GM23338 (cell line): ENCODE measurements around the gene SSH3. TPM values are rescaled to one million over a fixed set of nuclear protein-coding genes. Genes with fewer than 3 reads are reported as not detected.

Experiments
- CREB1 ChIP-seq: fragments of 250-450 bp; sonication (Bioruptor Pico); IDR thresholded peaks from 2 replicates; pipeline ENCODE4 v1.5.0; 2020; ENCODE audit warnings: low read depth, mild to moderate bottlenecking, moderate library complexity
- ETS1 ChIP-seq: IDR thresholded peaks from 2 replicates; pipeline ENCODE4 v1.6.1; 2016; ENCODE audit warnings: antibody characterized with exemption
- JUNB ChIP-seq: IDR thresholded peaks from one replicate; pipeline ENCODE4 v1.6.1; 2016; ENCODE audit warnings: antibody characterized with exemption; ENCODE audit not compliant: unreplicated experiment
- STAT1 ChIP-seq: IDR thresholded peaks from one replicate; pipeline ENCODE4 v1.6.1; 2016; ENCODE audit warnings: antibody characterized with exemption; ENCODE audit not compliant: unreplicated experiment
- ZNF462 ChIP-seq: fragments of 250-450 bp; sonication (Bioruptor Pico); IDR thresholded peaks from 2 replicates; pipeline ENCODE4 v1.5.0; 2020; ENCODE audit warnings: mild to moderate bottlenecking, moderate library complexity
- polyA plus RNA-seq: library from polyadenylated mRNA; unstranded; fragments of >200 nt; fragmentation: Nextera tagmentation; extraction: Ambion mirVana; gene quantifications from 2 replicates; pipeline ENCODE4 v1.2.1, GENCODE V29; 2016
- total RNA-seq: library from RNA; depleted of rRNA; stranded (reverse); fragments of >200 nt; shearing (Covaris generic); gene quantifications from 2 replicates; pipeline ENCODE4 v1.2.3, GENCODE V29; 2014
- TF ChIP-seq, protein P1 (sequence below): IDR thresholded peaks from one replicate; pipeline ENCODE4 v1.6.1; 2018; ENCODE audit warnings: antibody characterized with exemption; ENCODE audit not compliant: unreplicated experiment

The SSH3 gene
- total and polyA plus RNA-seq, 2 experiments from 2014 or later = 17.8 to 40.0 TPM

GRCh38 chr11:67253872-67254624 is 49.3 kb upstream of the SSH3 start (continued):
- TF ChIP-seq ZNF462 (CRISPR knock-in tag) = no peak
- no peak for TF ChIP-seq CREB1
- TF ChIP-seq JUNB = no peak
- TF ChIP-seq ETS1 = no peak
- TF ChIP-seq, protein P1, sequence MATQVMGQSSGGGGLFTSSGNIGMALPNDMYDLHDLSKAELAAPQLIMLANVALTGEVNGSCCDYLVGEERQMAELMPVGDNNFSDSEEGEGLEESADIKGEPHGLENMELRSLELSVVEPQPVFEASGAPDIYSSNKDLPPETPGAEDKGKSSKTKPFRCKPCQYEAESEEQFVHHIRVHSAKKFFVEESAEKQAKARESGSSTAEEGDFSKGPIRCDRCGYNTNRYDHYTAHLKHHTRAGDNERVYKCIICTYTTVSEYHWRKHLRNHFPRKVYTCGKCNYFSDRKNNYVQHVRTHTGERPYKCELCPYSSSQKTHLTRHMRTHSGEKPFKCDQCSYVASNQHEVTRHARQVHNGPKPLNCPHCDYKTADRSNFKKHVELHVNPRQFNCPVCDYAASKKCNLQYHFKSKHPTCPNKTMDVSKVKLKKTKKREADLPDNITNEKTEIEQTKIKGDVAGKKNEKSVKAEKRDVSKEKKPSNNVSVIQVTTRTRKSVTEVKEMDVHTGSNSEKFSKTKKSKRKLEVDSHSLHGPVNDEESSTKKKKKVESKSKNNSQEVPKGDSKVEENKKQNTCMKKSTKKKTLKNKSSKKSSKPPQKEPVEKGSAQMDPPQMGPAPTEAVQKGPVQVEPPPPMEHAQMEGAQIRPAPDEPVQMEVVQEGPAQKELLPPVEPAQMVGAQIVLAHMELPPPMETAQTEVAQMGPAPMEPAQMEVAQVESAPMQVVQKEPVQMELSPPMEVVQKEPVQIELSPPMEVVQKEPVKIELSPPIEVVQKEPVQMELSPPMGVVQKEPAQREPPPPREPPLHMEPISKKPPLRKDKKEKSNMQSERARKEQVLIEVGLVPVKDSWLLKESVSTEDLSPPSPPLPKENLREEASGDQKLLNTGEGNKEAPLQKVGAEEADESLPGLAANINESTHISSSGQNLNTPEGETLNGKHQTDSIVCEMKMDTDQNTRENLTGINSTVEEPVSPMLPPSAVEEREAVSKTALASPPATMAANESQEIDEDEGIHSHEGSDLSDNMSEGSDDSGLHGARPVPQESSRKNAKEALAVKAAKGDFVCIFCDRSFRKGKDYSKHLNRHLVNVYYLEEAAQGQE = no peak
- no peak for TF ChIP-seq STAT1
